HG03442 (cell line): ENCODE measurements around the gene DAGLB.
A peak's percentile ranks its signal among the peaks of the same experiment; 100 is the strongest.

Experiments used
- ATAC-seq: cut with Tn5 transposase; IDR thresholded peaks from one replicate; pipeline ENCODE4 v1.9.1; 2021; ENCODE audit warnings: mild to moderate bottlenecking, moderate library complexity; ENCODE audit not compliant: unreplicated experiment

The DAGLB gene, protein sequence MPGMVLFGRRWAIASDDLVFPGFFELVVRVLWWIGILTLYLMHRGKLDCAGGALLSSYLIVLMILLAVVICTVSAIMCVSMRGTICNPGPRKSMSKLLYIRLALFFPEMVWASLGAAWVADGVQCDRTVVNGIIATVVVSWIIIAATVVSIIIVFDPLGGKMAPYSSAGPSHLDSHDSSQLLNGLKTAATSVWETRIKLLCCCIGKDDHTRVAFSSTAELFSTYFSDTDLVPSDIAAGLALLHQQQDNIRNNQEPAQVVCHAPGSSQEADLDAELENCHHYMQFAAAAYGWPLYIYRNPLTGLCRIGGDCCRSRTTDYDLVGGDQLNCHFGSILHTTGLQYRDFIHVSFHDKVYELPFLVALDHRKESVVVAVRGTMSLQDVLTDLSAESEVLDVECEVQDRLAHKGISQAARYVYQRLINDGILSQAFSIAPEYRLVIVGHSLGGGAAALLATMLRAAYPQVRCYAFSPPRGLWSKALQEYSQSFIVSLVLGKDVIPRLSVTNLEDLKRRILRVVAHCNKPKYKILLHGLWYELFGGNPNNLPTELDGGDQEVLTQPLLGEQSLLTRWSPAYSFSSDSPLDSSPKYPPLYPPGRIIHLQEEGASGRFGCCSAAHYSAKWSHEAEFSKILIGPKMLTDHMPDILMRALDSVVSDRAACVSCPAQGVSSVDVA

DNA sequence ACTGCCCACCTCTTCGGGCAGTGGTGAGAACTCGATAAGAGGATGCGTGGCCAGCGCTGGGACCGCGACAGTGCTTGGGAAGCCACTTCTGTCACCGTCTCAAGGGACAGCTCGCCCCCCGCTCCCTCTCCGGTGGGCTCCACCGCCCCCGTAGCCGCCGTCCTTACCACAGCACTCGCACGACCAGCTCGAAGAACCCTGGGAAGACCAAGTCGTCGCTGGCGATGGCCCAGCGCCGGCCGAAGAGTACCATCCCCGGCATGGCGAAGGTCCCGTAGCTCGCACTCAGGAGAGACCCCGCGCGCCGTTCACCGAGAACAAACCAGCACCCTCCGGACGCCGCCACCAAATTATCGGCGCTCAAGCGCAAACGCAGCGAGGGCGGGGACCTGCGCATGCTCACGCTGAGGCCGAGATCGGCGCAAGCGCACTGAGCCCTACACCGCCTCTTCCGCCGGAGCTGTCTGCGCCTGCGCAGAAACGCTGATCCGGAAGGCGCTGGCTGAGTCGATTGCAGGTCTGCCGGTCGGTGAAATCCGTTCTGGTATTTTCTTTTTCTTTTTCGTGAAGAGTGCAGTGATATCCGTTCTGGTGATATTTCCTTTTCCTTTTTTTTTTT lies at the start of gene DAGLB:
Gene DAGLB, minus strand, starts transcription at position 374 of the 619 bp plus-strand sequence. Its CDS starts 112 bp downstream, at position 262.
- peak; percentile 84 for ATAC-seq

DNA sequence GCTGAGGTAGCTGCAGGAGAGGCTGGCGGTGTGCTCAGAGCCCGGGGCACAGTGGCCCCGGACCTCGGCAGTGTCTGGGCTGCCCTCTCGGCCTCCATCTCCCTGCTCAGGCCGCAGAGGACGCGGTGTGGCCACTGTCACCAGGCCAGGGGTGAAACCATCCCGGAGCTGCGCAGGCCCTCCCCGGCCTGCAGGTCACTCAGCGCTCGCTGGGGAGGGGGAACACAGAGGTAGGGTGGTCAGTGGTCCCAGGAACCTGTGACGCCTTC lies 49.8 kb upstream of the DAGLB start:
- ATAC-seq: no peak

DNA sequence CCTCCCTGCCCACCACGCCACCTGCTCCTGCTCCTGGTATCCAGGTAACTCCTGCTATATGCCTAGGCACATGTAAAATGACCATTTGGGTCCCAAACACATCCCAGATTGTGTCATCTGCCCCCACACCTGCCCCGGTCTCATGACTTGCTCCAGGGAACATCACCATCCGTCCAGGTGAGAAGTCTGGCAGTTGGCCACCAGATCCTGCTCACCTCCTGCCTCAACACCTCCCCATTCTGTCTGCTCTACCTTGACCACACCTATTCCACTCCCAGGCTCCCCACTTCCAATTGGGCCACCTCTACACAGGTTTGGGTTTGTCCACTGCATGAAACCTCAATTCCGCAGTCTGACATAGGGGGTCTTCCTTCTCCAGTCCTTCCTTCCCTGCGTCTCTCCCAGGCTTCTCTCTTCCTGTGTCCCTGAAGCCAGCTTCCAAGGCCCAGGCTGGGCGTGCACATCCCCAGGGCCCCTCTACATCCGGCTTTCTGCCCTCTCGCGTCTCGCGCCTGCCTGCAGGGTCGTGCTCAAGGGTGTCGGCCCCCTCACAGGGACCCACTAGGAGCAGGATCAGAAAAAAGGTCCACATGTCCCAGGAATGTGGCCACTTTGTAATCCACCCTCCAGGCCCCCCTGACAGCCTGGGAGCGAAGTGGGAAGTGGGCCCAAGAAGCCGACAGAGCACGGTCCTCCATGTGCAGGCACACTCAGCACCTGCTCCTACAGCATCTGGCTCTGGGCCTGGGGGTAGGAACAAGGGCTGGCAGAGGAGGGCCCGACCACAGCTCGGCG lies 49.3 kb upstream of the DAGLB start:
- ATAC-seq: no peak

DNA sequence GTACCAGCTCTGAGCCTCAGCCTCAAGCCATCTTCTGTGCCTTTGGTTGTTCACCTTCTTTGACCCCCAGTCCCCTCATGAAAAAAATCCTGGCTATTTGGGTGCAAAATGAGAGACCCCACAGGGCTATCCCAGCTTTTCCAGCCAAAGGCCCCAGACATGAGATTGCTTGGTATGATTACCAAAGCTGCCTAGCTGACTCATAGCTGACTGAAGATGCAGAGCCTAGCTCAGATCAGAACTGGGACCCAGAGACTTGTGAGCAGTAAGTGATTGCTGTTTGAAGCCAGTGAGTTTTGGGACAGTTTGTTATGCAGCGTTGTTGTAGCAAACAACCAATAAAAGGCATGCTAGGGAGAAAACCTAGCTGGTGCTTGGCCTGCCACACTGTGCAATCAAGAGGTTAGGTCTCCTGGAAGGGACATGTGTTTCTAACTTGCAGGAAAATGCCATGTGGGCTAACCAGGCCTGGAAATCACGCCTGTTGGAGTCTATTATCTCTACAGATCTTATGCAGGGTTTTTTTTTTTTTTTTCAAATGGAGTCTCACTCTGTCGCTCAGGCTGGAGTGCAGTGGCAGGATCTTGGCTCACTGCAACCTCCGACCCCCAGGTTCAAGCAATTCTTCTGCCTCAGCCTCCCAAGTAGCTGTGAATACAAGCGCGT lies 48.0 kb upstream of the DAGLB start:
- no peak for ATAC-seq

DNA sequence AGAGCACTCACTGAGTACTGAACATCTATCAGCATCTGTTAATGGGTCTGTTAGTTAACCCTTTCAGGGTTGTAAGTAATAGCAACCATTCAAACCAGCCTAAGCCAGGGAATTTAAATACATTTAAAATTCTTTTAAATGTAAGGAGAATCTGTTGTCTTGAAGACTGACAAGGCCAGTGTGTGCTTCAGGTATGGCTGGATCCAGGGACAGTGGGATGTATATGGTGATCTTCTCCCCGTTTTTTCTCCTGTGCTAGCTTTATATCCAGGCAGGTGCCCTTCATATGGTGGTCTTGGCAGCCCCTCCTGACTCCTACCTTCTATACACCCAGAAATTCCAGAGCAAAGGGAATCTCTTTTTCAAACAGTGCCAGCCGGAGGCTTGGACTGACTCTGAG lies 46.6 kb upstream of the DAGLB start:
- ATAC-seq: no peak

DNA sequence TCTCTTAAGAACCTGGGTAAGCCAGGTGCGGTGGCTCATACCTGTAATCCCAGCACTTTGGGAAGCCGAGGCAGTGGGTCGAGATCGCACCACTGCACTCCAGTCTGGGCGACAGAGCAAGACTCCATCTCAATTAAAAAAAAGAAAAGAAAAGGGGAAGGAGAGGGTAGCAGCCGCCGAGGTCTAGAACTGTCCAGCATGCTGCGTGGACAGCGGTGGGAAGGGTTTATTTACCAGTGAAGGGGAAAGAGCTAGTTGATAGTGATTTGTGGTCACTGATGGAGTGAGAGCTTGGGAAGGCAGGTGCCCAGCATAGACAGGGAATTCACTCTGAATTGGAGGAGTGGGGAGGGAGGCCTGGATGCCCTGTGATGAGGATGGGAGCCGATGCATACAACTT lies 43.4 kb upstream of the DAGLB start:
- ATAC-seq: no peak

DNA sequence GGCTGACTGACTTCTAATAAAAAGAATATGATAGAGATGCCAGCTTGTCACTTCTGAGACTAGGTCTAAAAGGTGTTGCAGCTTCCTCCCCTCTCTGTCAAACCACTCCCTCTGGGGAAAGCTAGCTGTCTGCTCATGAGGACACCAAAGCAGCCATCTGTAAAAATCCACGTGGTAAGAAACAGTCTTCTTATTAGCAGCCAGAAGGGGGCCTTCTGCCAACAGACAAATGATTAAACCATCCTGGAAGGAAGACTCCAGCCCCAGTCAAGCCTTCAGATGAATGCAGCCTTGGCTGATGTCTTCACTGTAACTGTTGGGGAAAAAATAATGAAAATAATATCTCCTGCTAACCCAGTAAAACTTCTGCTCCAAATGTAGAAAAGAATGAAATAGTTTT lies 41.9 kb upstream of the DAGLB start:
- no peak for ATAC-seq

DNA sequence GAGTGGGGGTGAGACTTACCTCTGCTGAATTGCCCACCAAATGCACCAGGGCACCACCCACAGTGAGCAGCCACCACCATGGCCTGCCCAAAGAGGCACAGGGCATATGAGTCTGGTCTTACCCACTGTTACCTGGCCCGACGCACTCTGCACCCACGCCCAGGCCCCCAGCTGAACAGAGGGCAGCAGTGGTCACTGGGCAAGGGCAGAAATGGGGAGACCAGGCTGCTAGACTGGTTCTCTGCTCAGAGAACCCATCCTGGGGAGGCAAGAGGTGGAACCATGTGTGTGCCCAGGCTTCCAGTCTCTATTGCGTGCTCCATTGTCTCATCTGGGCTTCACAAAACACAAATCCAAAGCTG lies 39.4 kb upstream of the DAGLB start:
- ATAC-seq: no peak

DNA sequence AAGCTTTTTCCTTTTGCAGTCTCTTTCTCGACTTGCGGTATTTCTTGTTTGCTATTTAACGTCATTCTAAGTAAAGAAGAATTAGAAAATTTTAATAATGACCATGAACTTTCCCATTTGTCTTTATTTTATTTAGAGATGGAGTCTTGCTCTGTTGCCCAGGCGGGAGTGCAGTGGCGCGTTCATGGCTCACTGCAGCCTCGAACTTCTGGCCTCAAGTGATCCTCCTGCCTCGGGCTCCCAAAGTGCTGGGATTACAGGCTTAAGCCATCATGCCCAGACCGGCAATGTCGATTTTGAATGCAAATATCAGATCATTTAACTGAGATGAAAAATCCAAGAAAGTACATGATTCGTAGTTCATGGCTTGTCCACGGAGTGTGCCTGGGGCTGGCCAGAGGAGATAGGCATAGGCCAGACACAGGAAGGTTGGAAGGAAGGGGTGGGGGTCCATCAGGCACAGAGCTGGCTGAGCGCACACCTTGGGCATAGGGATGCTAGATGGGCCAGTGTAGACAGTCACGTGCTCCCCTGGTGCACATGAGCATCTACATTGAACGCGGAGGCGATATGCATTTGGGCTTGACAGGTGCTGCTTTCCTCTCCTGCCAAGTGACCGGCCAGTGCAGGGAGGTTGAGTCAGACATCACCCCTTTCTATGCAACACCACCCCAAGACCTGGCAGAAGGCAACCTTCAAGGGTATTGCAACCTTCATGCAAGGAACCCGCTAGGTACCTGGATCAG lies 38.9 kb upstream of the DAGLB start:
- no peak for ATAC-seq

DNA sequence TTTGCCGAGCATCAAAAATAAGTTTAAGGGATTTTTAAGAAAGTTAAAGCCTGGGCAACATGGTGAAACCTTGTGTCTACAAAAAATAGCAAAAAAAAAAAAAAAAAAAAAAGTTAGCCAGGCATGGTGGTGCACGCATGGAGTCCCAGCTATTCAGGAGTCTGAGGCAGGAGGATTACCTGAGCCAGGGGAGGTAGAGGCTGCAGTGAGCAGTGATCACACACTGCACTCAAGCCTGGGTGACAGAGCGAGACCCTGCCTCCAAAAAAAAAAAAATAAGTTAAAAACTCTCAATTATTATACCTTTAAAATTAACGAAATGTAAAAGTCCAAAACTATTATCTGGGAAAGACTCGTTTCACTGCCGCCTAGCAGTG lies 35.0 kb upstream of the DAGLB start:
- no peak for ATAC-seq

DNA sequence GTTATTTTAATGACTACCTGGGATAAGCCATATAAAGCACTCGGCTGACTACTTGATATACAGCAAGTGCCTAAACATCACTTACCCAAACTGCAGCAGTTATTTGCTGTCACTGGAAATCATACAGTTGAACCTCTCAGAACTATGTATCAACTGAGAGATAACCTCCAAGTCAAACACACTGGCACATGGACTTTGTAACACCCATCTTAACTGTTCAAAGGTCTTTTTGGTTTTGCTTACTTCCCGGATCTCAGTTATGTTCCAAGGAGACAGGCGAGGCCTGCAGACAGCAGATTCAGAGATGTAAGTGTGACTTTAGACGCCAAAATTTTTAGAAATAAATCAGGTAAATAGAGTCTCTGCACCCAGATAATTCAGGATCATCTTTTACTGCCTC lies 34.6 kb upstream of the DAGLB start:
- no peak for ATAC-seq

DNA sequence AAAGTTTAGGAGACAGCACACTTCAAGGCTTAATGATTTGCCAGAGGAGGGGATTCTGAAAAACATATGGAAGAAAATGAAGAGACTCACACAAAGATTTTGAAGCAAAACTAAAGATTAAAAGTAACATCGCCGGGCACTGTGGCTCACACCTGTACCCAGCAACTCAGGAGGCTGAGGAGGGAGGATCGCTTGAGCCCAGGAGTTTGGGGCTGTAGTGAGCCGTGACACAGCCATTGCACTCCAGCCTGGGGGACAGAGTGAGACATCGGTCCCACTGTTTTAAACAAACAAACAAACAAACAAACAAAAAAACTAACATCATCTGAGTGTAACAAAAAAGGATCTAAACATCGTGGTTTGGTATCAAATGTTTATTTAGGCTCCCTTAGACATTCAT lies 33.7 kb upstream of the DAGLB start:
- no peak for ATAC-seq

DNA sequence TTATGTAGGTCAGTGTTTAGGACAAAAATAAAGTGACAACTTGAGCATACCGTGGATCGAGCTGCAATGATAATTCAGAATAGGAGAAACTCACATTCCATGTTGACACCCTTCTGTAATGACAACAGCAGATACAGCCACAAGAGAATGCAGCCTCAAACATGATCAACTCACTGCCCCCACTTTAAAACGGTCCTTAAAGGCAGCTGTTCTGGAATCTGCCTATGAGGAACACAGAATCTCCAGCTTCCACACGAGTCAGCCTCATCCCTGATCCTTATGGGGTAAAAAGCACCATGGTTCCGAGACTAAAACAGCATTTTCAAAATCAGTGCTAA lies 32.5 kb upstream of the DAGLB start:
- no peak for ATAC-seq

DNA sequence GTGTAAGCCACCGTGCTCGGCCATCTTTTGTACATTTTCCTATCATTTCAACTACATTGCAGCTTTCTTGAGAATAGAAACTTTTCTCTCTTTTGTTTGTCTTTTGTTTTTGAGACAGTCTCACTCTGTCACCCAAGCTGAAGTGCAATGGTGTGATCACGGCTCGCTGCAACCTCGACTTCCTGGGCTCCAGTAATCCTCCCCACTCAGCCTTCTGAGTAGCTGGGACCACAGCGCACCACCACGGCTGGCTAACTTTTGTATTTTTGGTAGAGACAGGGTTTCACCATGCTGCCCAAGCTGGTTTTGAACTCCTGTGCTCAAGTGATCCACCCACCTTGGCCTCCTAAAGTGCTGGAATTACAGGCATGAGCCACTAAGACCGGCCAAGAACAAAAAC lies 31.3 kb upstream of the DAGLB start:
- no peak for ATAC-seq

DNA sequence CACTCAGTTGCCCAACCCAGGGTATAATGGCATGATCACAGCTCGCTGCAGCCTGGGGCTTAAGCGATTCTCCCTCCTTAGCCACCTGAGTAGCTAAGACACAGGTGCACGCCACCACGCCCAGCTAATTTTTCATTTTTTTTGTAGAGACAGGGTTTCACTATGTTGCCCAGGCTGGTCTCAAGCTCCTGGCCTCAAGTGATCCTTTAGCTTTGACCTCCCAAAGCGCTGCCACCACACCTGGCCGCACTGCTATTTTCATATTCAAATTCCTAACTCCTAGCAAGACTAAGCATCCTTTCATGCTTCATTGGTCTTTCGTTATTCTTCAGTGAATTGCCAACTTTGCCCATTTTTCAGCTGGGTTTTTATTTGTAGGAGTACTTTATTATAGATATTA lies 30.4 kb upstream of the DAGLB start:
- ATAC-seq: no peak

DNA sequence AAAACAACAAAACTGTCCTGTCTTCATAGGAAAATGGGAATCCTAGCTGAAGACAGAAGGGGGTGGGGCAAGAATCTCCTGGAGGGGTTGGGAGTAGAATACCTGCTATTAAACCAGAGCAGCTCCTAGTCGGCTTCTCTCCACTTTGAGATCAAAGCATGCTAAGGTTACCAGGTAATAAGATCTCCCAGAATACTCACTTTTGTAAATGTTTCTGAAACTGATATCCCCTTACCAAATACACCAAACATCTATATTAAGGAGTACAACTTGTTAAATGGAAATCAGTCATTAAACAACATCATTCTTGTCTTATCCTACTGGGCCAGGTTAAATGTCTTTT lies 29.5 kb upstream of the DAGLB start:
- no peak for ATAC-seq

DNA sequence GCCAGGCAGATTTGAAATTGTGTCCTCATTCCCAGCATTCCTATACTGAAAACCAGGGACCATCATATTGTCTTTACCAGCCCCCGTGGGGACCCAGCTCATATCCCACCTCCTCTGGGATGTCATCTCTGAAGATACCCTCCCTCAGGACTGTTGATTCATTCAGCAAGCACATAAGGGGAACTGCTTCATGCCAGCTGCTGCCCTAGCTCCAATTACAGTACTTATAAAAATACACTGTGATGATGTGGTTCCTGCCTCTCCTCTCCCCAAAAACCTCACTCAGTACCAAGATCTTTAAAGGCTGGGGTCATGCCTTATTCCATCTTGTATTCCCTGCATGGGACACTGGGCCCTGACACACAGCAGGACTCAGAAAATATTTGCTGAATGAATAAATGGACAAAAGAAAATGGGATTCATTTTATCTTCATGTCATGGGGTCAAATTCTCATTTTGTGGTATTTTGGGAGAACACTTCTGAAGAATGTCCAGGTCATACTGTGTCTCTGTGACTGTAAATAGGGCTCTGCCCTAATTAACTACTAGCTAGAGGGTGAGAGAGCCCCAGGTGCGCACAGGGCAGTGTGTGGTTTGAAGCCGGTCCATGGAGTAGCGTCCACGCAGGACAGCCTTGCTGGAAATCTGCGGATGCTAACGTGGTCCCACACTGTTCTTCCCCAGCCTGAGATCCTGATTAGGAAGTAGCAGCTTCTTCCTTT lies 29.0 kb upstream of the DAGLB start:
- no peak for ATAC-seq

DNA sequence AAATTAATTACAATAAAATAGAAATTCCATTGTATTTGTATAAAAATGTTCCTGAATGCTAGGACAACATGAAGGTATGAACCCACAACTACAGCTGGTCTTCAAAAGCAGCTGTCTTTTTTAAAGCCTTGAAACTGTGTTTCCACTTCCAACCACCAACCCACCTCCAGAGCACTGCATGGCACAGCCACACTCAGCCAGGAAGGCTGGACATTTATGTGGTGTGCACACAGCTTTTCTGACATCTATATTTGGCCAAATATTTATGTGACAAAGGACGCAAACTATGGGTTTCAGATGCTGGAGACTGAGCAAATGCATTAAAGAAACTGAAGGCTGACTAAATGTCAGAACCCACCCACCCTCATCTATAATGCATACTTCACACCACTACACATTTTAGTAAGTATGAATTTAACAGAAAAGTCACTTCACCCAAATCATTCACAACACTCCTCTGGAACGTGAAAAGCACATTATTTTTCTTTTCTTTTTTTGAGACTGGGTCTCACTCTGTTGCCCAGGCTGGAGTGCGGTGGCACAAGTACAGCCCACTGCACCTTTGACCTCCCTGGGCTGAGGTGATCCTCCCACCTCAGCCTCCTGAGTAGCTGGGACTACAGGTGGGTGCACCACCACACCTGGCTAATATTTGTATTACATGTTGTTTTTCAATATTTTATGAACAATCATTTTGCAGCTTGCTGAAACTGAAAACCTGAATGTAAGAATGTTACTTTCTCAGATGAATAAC lies 27.9 kb upstream of the DAGLB start:
- ATAC-seq: no peak

DNA sequence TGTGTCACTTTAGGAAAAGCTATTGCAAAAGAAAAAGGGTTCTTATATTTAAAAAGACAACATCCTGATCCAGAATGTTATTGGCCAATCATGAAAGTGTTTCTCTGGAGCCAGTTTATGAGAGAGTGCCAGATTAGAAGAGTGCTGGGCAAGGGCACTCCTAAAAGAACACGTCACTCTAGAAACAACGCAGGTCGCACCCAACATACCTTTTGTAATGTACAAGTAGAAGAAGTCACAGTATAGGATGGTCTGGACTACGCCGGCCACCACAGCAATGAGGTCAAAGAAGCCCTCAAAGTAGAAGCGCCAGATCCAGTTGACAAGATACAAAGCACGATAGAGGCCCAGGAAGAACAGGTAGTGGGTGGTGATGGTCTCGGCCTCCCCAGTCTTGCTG lies 18.1 kb upstream of the DAGLB start:
- ATAC-seq: no peak
